ENCODE measurements around the gene ADM5. TPM values are rescaled to one million over a fixed set of nuclear protein-coding genes. Genes with fewer than 3 reads are reported as not detected.

Gene ADM5
- polyA plus RNA-seq, 1 of the 3 experiments (the other 2 are of a cell fraction), result 1.3 TPM

GRCh38 chr19:49655570-49656455 lies 33.6 kb upstream of the ADM5 start:
- POLR2A ChIA-PET, result interaction anchor here (2.1 kb wide), 1 partner anchor 9 kb away, joined by 6 read pairs; no protein-coding TSS in a partner anchor
- peaks cover 19 to 73% of the 10 kb centered on the region in 2 experiments for H3K36me3 ChIP-seq (replicated peaks in 1 of 2; ENCODE audit: control insufficient read depth in 1 of 2, insufficient read depth in 2 of 2, low read length in 1 of 2)

GRCh38 chr19:49656456-49657109 lies 32.8 kb upstream of the ADM5 start:
- ChIA-PET CTCF (interaction anchor here (1.5 to 5.5 kb wide), 3 partner anchors 16 to 20 kb away, joined by 4 to 26 read pairs (median 5); no protein-coding TSS in a partner anchor), POLR2A (interaction anchor here (2.1 kb wide), 1 partner anchor 8 kb away, joined by 6 read pairs; no protein-coding TSS in a partner anchor)
- no peak overlapping the region for H3K4me3 ChIP-seq (ENCODE audit: low read depth in 2 of 2, low read length in 1 of 2)
- H3K27ac ChIP-seq (ENCODE audit: low read depth in 2 of 2, low read length in 1 of 2), result no peak overlapping the region
- peaks cover 19 to 73% of the 10 kb centered on the region in 2 experiments for H3K36me3 ChIP-seq (replicated peaks in 1 of 2; ENCODE audit: control insufficient read depth in 1 of 2, insufficient read depth in 2 of 2, low read length in 1 of 2)
- TF ChIP-seq MXI1 (IDR thresholded peaks at IDR 0.05; ENCODE audit: low read depth, low read length), result no peak
- TF ChIP-seq NFIC (IDR thresholded peaks at IDR 0.05; ENCODE audit: borderline replicate concordance), result no peak
- peaks cover 10% of the 10 kb centered on the region for H3F3A ChIP-seq (replicated peaks; ENCODE audit: insufficient read depth)
- no peak overlapping the region for H3K4me2 ChIP-seq
- no peaks in the 10 kb centered on the region for H3K4me1 ChIP-seq (ENCODE audit: control insufficient read depth in 1 of 2, insufficient read depth in 2 of 2, low read depth in 1 of 2, low read length in 1 of 2)
- H3K9ac ChIP-seq, result no peak overlapping the region
- 90% methylated on average over 11 of the region's 17 CpGs for WGBS (ENCODE audit: low lambda C conversion rate)
- no peaks in the 10 kb centered on the region for H3K9me3 ChIP-seq
- no peaks in the 10 kb centered on the region for H3K79me2 ChIP-seq (ENCODE audit: insufficient read depth)
- no peaks in the 10 kb centered on the region for H3K27me3 ChIP-seq (ENCODE audit: insufficient read depth)
- no peak for DNase-seq
- no peaks in the 10 kb centered on the region for H3K9me2 ChIP-seq
- H4K20me1 ChIP-seq (ENCODE audit: insufficient read depth), result 0 out of 2 replicates have a peak, but pooled peaks cover 7% of the 10 kb centered on the region
- no peak overlapping the region for H2AFZ ChIP-seq (ENCODE audit: low read depth)

More at GRCh38 chr19:49655570-49656455, 33.6 kb upstream of the ADM5 start:
- Histone ChIP-seq H3K4me1 (ENCODE audit: control insufficient read depth in 1 of 2, insufficient read depth in 2 of 2, low read depth in 1 of 2, low read length in 1 of 2) (no peaks in the 10 kb centered on the region), H3K27ac (ENCODE audit: low read depth in 2 of 2, low read length in 1 of 2) (no peak overlapping the region), H3K4me2 (no peak overlapping the region), H3K4me3 (ENCODE audit: low read depth in 2 of 2, low read length in 1 of 2) (no peak overlapping the region), H2AFZ (ENCODE audit: low read depth) (no peak overlapping the region), H3F3A (replicated peaks; ENCODE audit: insufficient read depth) (peaks cover 6% of the 10 kb centered on the region), H3K79me2 (ENCODE audit: insufficient read depth) (no peaks in the 10 kb centered on the region), H3K9me2 (no peaks in the 10 kb centered on the region), H3K9me3 (no peaks in the 10 kb centered on the region), H4K20me1 (ENCODE audit: insufficient read depth) (0 out of 2 replicates have a peak, but pooled peaks cover 7% of the 10 kb centered on the region), H3K9ac (no peak overlapping the region), H3K27me3 (ENCODE audit: insufficient read depth) (no peaks in the 10 kb centered on the region)
- TF ChIP-seq ZBTB33 (IDR thresholded peaks at IDR 0.05; ENCODE audit: borderline replicate concordance, low read depth), result no peak
- TF ChIP-seq TCF12 (IDR thresholded peaks at IDR 0.05), result no peak
- WGBS (ENCODE audit: low lambda C conversion rate), result 94% methylated on average over 15 of the region's 23 CpGs
- no peak for DNase-seq
- CTCF ChIA-PET, result interaction anchor here (0.6 to 5.5 kb wide), 5 partner anchors 12 to 28 kb away, joined by 4 to 26 read pairs (median 4); no protein-coding TSS in a partner anchor
